GM13977 (cell line): Measurements from ENCODE around the gene MX2.

Experiments used
- DNase-seq: peaks from one replicate; pipeline ENCODE4 v3.0.0; 2012; ENCODE audit warnings: low spot score
- in situ Hi-C: fragments of 300-500 bp; cut with MboI; formaldehyde crosslinking; loops from one replicate; pipeline ENCODE4 v1.12.0; 2022; ENCODE audit warnings: low sequenced_read_pairs, low pct_unique_long_range_greater_than_20kb, mixed read lengths, inconsistent platforms; ENCODE audit not compliant: unreplicated experiment
- TF ChIP-seq, protein P1 (sequence below): IDR thresholded peaks from 2 replicates; pipeline ENCODE4 v1.5.1; 2012; ENCODE audit warnings: mild to moderate bottlenecking, control low read depth; ENCODE audit not compliant: insufficient read depth; ENCODE audit errors: extremely low read depth, missing control alignments

Gene MX2

DNA sequence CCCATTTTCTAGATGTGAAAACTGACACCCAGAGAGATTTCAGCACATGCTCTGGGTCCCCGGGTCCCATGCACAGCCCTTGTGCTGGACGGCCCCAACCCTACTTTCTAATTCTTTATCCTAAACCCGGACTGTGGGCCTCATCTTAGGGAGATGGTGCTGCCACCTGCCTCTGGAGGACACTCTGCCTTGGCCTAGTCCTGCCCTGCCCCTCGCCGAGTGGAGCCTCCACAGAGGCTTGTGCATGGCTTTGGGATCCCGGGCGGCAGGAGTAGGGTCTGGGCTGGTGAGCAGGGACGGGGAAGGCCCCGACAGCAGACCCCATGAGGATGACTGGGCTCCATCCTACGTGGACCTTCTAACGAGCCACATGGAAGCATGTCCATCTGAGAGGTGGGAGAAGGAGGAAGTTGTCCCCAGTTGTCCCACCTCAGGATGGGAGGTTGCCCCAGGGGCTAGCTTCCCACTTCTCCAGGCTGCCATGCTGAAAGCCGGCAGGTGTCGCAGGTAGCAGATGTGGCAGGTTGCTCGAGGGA lies 12.4 kb downstream of the MX2 start:
- TF ChIP-seq, protein P1, sequence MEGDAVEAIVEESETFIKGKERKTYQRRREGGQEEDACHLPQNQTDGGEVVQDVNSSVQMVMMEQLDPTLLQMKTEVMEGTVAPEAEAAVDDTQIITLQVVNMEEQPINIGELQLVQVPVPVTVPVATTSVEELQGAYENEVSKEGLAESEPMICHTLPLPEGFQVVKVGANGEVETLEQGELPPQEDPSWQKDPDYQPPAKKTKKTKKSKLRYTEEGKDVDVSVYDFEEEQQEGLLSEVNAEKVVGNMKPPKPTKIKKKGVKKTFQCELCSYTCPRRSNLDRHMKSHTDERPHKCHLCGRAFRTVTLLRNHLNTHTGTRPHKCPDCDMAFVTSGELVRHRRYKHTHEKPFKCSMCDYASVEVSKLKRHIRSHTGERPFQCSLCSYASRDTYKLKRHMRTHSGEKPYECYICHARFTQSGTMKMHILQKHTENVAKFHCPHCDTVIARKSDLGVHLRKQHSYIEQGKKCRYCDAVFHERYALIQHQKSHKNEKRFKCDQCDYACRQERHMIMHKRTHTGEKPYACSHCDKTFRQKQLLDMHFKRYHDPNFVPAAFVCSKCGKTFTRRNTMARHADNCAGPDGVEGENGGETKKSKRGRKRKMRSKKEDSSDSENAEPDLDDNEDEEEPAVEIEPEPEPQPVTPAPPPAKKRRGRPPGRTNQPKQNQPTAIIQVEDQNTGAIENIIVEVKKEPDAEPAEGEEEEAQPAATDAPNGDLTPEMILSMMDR, result no peak
- DNase-seq, result no peak
- in situ Hi-C loops, result no loop called here

DNA sequence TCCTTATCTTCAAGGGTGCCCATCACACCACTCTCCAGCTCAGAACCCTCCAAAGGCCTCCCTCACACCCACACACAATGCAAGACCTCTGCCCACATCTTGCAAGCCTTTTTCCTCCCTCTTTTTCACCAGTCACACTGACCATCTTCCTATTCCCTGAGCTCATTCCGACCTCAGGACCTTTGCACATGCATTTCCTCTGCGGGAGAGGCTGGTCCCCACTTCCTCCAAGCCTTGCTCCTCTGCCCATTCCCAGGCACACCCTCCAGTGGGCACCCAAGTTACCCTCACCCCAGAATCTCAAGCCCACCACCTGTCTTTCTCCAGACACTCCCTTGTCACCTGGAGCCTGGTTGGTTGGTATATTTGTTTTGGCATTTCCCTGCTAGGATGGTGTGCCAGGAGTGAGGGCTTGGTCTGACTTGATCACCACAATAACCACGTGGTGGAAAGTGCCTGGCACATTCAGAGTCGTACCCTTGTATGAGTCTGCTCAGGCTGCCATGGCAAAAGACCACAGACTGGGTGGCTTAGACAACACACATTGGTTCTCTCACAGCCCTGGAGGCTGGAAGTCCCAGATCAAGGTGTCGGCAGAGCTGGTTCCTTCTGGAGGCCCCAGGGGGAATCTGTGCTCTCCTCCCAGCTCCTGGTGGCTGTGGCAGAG lies 13.2 kb downstream of the MX2 start:
- TF ChIP-seq, protein P1, result no peak

DNA sequence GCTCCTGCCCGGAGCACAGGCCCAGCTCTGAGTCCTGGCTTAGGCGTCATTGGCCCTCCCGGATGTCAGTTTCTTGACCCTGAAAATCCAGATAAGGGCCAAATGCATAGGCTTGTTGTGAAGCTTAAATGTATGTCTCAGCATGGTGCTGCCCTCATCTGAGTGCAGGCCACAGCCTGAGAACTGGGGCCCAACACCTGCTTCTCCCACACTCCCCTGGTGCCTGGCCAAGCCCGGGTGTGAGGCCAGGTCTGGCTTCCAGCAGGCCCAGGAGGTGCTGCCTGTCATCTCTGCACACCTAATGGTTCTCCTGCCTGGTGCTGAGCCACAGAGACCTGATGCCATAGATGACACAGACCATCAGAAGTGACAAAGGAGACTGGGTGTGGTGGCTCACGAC lies 14.0 kb downstream of the MX2 start:
- in situ Hi-C loops, result no loop called here
- TF ChIP-seq, protein P1, result no peak
- no peak for DNase-seq

More for the DNA sequence above, 13.2 kb downstream of the MX2 start:
- DNase-seq, result no peak
- in situ Hi-C loops, result no loop called here

DNA sequence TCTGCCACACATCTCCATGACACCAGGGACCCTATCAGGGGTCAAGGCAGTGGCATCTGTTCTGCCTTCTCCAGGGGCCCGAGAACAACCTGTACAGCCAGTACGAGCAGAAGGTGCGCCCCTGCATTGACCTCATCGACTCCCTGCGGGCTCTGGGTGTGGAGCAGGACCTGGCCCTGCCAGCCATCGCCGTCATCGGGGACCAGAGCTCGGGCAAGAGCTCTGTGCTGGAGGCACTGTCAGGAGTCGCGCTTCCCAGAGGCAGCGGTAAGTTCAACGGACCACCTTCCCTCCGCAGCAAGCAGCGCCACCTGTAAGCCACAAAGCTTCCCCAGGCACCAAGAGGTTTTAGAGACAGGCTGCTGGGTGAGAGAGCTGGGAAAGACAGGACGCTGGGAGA lies 15.9 kb downstream of the MX2 start:
- no peak for DNase-seq
- TF ChIP-seq, protein P1, result no peak
- in situ Hi-C loops, result no loop called here

DNA sequence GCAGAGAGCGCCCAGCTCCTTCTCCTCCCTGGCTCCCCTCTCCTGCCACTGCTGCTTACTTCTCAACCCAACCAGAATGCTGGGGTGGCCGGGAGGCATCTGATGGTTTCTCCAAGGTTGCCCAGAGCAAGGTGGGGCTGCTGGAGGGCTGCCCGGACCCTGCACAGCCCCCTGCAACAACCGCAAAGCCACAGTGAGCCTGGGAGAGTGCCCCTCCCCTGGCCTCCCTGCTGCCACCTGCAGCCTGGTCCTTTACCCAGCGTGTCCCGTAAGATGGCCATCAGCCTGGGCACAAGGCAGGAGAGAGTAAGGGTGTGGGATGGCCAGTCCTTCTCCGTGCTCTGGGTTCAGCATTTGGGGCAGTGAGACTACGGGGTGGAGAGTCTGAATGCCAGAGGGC lies 17.0 kb downstream of the MX2 start:
- in situ Hi-C loops, result no loop called here
- TF ChIP-seq, protein P1, result no peak
- no peak for DNase-seq

DNA sequence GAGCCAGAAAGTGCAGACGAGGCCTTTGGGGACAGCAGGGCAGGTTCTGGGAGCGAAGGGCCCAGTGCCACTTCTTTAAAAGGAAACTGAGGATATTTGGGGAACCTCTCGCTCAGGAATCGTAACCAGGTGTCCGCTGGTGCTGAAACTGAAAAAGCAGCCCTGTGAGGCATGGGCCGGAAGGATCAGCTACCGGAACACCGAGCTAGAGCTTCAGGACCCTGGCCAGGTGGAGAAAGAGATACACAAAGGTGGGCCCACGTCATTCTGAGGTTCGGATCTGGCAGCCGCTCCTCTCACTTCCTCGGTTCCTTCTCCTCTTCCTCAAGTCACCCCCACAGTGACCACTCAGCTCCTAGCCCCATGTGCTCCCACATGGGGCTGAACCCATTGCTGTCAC lies 18.1 kb downstream of the MX2 start:
- in situ Hi-C loops, result no loop called here
- TF ChIP-seq, protein P1, result no peak
- no peak for DNase-seq
